HL-60/S4 treated with retinoic acid at 250 ng/mL for 4 days and 3 days (cell line): ENCODE measurements around the gene MYL5.
"Not testable (repeated sequence)": the region's sequence is repeated elsewhere in the genome, so short reads cannot be mapped to it uniquely, and the experiment has no call there.

Experiments used
- in situ Hi-C: fragments of 300-500 bp; cut with MboI; formaldehyde crosslinking; loops from 2 replicates; pipeline ENCODE4 v1.7.0; 2022; ENCODE audit warnings: low sequenced_read_pairs

Gene MYL5

GRCh38 chr4:723751-724530, 49.6 kb downstream of the MYL5 start:
- in situ Hi-C loops: no loop called here

GRCh38 chr4:725391-726234, 51.3 kb downstream of the MYL5 start:
- in situ Hi-C loops: no loop called here

GRCh38 chr4:726235-726787, 52.0 kb downstream of the MYL5 start:
- in situ Hi-C loops: no loop called here

- in situ Hi-C loops: no loop called here
These were observed 52.5 kb downstream of the MYL5 start for GRCh38 chr4:726838-727237.

- in situ Hi-C loops: no loop called here
These were observed 53.2 kb downstream of the MYL5 start for GRCh38 chr4:727576-727975.

- in situ Hi-C loops: no loop called here
These were observed 55.3 kb downstream of the MYL5 start for GRCh38 chr4:729336-730315.

GRCh38 chr4:730511-730910, 56.2 kb downstream of the MYL5 start:
- in situ Hi-C loops: no loop called here

GRCh38 chr4:730946-731904, 56.9 kb downstream of the MYL5 start:
- in situ Hi-C loops: not testable (repeated sequence)
